ENCODE measurements around the gene MAP4K4.
"Not testable (repeated sequence)": the region's sequence is repeated elsewhere in the genome, so short reads cannot be mapped to it uniquely, and the experiment has no call there.

MAP4K4 gene

DNA sequence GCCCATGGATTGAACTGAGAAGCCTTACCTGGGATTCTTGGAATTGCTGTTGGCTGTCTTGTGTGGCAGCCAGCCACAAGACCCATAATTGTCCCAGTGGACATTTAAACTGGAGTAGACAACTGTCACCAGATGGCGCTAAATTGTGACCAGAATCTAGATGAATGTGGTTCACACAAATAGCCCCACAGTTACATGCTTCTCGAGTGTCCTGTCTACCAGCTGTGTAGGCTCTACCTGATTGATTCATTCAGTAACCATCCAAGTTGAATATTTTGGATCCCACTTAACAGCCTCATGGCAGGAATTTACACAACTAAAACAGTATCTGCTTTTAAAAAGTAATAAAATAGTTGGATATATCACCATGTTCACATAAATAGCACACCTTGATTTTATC, 73.2 kb downstream of the MAP4K4 start:
- peak; percentile 36 to 39 for DNase-seq

DNA sequence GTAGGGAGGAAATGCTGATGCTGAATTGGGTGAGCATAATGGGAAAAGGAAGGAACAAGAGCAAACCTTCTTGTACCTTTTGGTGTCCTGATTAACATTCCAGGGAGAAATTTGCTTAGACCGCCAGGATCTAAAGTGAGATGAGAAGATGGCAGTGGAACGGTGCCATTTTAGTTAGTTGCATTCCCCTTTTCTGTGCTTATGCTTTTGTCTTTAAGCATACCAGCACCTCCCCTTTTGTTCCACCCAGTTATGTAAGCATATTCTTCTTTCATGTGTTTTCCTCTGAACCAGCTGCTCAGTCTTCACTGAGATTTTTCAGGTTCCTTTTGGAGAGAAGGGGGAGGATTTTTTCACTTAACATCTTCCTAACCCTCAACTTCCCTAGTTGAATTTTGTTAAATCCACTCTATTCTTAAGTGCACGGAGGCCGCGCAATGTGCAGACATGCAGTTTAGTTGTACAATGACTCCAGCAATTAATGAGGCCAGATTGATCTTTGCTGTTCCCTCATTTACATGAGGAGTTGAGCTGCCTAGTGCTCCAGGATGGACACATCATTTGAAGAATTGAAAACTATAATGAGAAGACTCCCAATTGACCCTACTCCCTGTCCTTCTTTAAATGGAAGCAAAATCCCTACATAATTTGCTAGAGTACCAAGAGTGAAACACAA, 73.9 kb downstream of the MAP4K4 start:
- no peak for DNase-seq

DNA sequence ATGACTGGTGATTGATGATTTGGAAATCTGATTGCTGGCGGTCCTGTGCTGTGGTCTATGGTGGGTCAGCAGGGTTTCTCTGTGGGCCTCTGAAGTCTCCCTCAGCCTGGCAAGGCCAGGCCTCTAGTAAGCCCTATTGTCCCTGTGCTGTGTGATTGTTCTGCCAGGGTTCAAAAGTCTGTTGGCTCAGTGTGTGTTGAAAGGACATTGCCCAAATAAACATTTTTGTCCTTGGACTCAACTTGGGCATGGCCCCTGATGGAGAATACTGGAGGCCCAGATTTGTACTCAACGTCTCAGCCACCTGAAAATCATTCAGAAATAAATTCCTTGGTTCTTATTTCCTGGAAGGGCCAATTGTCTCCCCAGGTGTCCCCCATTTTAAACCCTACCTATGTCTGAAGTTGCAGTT, 74.4 kb downstream of the MAP4K4 start:
- DNase-seq: no peak

DNA sequence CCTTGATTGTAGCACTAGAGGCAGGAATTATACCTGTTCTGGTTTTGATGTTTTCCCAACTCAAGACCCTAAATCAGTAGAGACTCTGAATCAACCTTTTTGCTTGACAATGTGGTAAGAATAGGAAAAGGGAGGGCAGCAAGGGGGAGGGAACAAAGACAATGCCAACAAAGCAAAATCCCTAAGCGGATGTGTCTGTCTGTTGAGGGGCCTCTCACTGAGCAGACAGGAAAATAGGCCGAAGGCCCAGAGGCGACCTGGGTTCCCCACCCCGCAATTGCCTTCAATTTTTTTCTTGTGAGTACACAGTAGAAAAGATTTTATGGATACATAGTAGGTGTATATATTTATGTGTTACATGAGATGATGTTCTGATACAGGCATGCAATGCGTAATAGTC, 75.6 kb downstream of the MAP4K4 start:
- peak; percentile 12 to 21 for DNase-seq

DNA sequence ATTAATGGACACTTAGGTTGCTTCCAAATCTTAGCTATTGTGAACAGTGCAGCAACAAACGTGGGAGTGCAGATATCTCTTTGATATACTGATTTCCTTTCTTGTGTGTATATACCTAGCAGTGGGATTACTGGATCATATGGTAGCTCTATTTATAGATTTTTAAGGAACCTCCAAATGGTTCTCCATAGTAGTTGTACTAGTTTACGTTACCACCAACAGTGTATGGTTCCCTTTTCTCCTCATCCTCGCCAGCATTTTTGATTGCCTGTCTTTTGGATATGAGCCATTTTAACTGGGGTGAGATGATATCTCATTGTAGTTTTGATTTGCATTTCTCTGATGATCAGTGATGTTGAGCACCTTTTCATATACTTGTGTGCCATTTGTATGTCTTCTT, 76.5 kb downstream of the MAP4K4 start:
- DNase-seq: not testable (repeated sequence)

DNA sequence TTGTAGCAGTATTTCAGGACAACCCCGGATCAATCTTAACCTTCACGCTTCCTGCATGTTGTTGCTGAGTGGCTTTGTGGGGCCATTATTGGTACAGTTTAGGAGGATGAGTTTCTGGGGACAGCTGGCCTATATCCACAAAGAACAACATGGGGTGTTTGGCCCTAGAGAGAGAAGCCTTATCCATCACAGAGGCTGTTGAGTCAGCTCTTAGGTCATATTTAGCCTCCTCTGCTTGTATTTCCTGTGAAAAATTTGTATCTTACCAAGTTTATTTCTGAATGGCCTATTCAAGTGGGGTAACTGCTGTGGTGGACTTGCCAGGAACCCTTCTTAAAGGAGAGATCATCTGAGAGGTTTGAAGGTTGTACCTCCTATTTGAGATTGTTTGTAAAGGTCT, 77.6 kb downstream of the MAP4K4 start:
- DNase-seq: no peak

DNA sequence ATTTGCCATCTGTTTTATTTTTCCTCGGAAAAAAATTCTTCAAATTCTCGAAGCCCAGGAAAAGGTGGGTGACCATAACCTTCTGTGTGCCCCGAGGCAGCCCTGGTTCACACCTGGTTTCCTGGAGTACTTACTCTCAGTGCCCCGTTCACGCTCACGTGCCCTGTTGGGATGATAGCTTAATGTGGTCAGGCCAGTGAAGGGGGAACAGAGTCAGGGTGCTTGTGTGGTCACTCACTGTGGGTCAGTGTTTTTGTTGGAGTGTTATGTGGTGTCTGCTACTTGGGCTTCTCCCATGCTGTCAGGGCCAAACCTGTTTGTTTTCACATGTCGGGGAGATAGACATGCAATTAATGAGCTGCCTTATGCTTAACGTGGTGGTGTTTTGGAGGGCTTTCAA, 78.1 kb downstream of the MAP4K4 start:
- no peak for DNase-seq

DNA sequence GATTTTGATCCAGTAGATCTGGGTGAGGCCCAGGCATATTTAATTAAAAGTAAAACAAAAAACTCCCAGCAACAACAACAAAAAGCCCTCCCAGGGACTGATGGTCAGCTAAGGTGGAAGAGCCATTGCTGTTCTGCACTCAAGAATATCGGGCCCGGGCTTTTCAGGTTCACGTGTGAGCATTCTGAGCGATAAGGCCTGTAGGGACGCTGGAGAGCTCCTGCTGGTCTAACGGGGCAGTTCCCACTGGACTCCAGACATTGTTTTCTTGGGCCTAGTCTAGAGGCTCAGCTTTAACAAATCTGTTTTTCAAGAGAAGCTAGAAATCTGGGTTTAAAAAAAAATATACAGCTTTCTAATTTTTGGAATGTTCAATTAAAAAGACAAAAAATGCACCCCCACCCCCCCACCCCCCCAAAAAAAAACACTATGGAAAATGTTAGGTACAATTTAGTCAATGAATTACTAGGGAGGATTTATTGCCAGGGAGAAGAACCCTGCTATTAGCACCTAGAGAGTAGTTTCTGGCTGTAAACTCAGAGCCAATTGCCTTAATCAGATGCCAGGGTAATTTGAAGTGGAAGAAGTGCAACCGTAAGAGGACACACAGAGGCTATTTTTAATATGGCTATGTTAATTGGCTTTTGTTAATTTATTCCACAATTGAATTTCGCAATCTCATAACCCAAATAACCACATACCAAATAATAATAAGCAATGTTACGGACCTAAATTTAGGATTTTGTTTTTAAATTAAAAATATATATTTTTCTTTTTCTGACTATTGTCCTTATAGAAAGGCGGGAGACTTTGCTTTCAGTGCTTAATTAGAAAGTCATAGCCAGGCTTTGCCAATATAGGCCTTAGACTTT, 78.9 kb downstream of the MAP4K4 start:
- no peak for DNase-seq

DNA sequence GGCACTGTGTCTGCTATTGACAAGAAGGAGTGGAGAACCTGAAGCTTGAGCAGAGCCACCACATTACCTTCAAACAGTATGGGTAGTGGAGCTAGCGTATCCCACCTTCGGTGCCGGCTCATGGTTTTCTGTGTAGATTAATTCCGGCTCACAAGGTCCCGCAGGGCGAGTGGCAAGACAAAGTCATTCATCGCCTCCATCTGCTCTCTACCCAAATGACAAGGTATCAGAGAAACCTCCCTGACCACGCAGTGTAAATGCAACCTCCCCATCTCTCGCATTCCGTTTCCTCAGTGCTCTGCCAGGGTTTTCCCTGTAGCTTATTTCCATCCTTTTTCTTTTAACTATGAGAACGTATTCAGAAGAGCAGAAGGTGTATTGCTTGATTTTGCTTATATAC, 79.8 kb downstream of the MAP4K4 start:
- no peak for DNase-seq

DNA sequence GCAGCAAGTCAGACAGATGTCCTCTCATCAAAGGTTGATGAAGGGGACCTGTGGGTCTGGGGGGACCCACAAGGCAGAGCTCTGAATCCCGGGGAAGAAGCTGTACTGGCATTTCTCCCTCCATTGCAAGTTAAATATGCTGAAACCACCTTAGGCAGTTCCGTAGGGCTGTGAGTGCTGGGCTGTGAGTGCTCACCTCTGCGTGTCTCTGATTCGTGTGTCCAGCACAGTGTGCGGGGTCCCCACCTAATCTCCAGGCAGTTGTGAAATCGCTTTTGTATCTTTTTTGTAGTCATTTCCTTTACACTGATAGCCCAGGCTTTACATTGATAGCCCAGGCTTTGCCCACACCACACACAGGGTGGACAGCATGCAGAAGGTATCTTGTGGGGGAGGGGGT, 80.6 kb downstream of the MAP4K4 start:
- no peak for DNase-seq

DNA sequence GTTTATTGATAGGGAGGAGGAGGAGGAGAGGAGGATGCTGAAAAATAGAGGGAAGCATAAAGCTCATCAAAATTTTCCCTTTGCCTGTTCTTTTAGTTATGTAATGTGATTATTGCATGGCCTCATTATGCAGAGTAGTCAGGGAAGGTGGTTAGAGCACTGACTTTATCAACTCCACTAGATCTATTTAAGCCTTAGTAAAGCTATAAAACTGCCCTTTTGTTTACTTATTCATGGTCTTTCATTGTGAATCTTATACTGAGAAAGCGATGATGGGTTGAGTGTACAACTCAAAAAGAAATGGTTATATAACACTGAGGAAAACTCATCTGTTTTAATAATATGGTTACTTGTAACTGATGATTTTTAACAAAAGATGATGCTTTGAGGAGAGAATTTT, 81.7 kb downstream of the MAP4K4 start:
- DNase-seq: no peak

DNA sequence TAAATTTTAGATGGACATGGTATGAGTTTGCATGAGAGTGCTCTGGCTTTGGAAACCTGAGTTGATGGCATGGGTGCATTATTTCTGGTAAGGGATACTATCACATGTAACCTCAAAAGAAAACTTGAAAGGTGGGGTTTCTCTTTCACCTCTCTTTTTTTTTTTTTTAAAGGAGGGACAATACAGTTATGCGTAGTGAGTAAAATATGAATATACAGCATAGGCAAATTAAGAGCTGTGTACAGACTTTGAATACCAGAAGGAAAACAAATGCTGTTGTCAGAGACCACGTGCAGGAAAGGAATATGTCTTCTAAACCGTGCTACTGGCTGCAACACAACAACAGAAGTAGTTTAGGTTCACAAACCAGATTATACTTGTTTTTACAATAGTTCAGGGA, 82.1 kb downstream of the MAP4K4 start:
- DNase-seq: no peak

DNA sequence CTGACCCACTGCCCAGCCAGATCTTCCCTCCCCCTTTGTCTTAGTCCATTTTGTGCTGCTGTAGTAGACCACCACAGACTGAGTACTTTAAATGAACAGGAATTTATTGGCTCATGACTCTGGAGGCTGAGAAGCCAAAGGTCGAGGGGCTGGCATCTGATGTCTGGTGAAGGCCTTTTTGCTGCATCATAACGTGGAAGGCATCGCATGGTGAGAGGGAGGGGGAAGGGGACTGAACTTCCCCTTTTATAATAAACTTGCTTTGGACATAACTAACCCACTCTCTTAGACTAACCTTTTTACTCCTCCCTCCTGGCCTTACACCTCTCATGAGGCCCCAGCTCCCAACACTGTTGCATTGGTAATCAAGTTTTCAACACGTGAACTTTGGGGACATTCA, 83.8 kb downstream of the MAP4K4 start:
- DNase-seq: peak; percentile 75 to 76

DNA sequence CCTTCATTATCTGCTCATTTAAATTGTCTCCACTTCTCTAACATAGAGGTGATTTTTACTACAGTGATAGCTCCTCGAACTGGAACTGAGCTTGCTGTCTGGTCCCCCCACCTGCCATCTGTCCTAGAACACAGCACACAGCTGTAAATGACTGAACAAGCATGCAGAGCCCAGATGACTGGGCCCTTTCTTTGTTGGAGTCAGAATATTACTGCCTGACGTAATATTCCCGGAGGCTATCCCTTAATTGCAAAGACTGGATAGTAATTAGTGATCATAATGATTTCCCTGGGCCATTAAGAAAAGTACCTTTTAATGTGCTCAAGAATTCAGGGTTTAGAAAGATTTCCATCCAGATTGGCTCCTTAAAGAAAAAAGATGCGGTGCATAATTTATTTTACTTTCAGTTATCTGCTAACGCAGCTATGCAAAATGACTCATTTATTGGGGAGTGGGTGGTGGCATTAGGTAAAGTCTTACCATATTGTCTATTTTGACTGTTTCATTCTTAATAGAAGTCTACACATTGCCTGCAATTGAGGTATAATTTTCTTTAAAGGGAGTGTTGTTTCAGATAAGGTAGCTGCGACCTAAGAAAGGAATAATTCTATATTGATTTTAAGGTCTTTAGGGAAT, 84.4 kb downstream of the MAP4K4 start:
- no peak for DNase-seq

DNA sequence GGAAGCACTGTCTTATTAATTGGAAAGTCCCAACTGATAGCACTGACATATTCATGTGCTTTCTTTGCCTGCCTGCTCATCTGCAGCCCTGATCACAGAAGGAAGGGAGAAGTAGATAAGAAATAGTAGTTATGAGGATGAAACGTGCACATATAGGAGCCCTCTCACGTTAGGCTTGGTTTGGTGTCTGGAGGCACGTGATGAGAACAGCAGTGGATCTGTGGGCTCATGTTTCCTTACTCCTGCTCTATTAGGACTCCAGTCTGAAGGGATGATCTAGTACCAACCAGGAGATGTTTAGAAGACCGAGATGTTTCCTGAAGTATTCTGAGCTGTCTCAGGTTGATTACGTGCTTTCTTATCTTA, 84.9 kb downstream of the MAP4K4 start:
- no peak for DNase-seq

DNA sequence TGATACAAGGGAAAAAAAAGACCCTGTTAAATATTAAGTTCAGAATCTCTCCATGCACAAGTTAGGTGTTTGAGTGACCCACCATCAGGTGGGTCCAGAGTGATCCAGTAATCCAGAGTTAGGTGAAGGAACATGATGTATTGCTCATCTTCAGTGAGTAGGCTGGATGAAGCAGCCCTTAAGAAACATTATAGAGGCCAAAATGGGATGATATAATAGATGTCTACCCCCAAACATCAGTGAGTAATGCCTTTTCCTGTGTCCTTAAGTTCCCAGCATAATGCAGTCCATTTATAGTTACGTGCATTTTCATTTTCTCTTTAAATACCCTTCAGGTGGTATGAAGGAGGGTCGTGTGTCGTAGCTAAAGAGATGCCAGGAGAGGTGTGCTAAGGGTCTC, 89.6 kb downstream of the MAP4K4 start:
- DNase-seq: no peak

DNA sequence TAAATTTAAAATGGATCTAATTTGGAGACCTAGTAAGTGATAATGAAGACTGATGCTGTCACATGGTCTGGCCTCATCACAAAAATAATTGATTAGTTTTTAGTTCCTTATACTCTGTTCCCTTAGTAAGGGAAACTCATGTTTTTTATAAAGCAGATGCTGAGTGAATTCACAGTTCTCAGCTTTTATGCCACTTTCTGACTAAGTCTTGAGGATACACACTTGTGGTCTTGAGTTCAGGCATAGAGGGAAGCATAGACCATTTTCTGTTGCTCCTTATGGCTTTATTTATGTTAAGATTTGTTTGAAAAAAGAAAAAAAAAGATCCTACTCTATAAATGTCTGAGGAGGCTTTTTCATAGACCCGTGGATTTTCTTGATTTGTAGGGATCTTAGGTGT, 91.1 kb downstream of the MAP4K4 start:
- DNase-seq: no peak

DNA sequence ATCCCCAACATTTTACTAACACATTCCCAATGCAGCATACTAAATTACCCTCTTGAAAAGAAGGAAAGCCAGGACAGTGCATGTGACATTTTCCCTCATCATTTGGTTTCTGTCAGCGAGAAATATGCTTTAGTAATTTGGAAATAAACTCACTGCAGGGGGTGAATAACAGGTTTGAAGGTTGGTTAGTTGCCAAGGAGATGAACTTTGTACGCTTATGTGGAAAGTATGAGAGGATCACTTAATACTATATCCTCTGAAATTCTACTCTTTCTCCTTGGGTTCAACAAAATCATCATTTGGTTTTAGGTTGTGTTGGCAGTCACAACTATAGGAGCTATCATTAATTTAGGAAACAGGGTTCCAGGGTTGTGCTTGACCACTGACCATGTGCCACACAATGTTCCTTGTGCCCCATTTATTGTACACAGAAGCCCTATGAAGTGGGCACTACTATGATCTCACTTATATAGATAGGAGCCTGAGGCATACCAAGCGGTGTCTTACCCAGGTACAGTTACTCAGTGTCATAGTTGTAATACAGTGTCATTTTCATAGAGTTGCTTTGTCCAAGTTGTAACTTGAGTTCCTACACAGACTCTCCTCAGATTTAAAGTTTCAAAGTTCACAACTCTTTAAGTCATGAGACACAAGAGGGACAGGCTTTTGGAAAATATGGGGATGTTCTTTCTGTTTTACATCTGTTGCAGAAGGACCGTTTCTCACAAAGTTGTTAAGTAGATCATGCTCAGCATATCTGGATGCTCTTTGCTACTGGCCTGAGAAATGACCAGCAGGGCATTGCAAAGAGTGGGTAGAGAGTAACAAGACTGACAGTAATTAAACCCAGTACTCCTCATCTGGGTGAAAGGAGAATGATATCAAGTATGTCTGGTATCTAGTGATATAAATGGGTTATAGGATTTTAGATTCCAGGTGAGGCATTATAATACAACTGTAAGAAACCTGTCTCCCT, 91.8 kb downstream of the MAP4K4 start:
- no peak for DNase-seq

DNA sequence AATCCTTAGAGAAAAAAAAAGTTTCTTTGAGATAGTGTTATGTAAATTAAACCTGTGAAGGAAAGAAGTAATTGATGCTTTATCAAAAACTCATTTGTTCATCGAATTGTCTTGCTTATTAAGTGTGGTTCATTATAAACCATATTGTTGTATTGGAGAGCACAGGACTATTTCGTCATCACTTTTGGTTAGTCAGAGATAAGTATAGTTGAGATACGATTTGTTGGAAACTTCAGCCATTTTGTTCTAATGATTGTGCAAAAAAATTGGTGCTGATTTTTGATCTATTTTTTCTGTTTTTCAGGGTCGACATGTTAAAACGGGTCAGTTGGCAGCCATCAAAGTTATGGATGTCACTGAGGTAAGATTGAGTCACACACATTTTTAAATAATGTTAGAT, 92.9 kb downstream of the MAP4K4 start:
- DNase-seq: no peak

DNA sequence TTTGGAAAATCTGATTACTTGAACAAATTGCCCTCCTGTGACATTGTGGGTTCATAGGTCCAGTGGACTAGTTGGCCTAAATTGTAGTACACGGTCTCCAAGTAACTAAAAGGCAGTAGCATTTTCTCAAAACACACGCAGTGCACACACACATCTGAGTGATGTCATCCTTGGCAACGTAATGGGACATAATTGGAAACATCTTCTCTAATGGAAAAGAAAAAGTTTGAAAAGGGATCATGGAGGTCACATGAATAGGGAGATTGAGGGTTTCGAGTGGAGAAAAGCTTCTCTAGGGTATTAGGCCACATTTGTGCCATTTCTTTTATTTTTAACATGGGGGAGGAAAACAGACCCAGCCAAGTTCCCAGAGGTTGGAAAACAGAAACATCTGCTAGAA, 93.3 kb downstream of the MAP4K4 start:
- no peak for DNase-seq

DNA sequence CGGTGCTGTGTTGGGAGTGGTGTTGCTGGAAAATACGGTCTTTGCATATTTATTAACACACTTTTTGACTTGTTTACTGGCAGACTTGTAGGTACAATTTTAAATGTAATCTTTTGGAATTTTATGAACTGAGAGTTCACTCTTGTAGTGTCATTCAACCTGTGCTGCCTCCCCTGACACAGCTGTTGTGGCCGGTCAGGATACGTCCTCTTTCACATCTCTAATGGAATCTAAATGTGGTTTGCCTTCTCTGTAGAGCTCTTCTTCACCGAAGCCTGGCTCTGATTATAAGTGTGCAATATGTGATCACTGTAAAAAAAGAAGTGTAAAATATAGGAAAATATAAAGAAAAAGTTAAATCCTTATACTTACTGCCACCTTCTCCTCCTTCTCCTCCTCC, 94.7 kb downstream of the MAP4K4 start:
- DNase-seq: no peak

DNA sequence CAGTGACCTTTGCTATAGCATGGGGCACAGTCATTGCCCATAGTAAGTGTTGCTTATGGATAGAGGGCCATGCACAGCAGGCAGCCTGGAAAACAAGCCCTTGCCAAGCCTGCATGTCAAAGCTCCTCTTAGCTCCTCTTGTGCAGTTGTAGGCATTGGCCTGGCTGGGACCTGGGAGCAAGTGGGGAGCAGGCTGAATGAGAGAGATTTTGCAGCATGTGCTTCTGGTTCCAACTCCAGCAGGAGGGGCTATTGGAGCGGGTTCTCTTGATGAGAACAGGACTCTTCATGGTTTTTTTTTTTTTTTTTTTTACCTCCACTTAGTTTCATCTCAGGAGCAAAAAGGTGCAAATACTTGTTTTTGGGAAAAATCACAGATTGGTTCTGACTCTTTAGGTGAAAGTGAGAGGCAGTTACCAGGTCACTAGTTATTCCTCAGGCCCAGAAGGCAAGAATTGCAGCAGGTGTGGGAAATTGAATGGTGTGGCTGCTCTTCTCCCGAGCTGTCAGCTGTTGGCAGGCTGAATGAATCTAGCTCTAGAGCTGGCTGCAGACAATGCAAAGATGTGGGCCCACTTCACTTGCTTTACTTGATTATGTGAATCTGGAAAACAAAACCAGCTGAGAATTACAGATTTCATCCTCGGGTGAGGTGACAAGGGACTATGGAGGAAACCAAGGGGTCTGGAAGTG, 95.9 kb downstream of the MAP4K4 start:
- no peak for DNase-seq
